ENCODE data around the gene EPS15.
"Not testable (repeated sequence)": the region's sequence is repeated elsewhere in the genome, so short reads cannot be mapped to it uniquely, and the experiment has no call there.

Gene EPS15

GRCh38 chr1:51472359-51472758 lies 46.7 kb downstream of the EPS15 start:
- H3K4me3 ChIP-seq (ENCODE audit: low read depth, low read length) = no peak overlapping the region
- TF ChIP-seq, protein P1, sequence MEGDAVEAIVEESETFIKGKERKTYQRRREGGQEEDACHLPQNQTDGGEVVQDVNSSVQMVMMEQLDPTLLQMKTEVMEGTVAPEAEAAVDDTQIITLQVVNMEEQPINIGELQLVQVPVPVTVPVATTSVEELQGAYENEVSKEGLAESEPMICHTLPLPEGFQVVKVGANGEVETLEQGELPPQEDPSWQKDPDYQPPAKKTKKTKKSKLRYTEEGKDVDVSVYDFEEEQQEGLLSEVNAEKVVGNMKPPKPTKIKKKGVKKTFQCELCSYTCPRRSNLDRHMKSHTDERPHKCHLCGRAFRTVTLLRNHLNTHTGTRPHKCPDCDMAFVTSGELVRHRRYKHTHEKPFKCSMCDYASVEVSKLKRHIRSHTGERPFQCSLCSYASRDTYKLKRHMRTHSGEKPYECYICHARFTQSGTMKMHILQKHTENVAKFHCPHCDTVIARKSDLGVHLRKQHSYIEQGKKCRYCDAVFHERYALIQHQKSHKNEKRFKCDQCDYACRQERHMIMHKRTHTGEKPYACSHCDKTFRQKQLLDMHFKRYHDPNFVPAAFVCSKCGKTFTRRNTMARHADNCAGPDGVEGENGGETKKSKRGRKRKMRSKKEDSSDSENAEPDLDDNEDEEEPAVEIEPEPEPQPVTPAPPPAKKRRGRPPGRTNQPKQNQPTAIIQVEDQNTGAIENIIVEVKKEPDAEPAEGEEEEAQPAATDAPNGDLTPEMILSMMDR (IDR thresholded peaks at IDR 0.05; ENCODE audit: borderline replicate concordance, insufficient read depth, low read depth, low read length) = no peak

- TF ChIP-seq, protein P1 (IDR thresholded peaks at IDR 0.05; ENCODE audit: borderline replicate concordance, insufficient read depth, low read depth, low read length) = no peak
- H3K4me3 ChIP-seq (ENCODE audit: low read depth, low read length) = no peak overlapping the region
These were observed 49.5 kb downstream of the EPS15 start for GRCh38 chr1:51469518-51469917.

- TF ChIP-seq, protein P1 (IDR thresholded peaks at IDR 0.05; ENCODE audit: borderline replicate concordance, insufficient read depth, low read depth, low read length) = no peak
- H3K4me3 ChIP-seq (ENCODE audit: low read depth, low read length) = no peak overlapping the region
These were observed 54.2 kb downstream of the EPS15 start for GRCh38 chr1:51464828-51465227.

- H3K4me3 ChIP-seq (ENCODE audit: low read depth, low read length) = no peak overlapping the region
- TF ChIP-seq, protein P1 (IDR thresholded peaks at IDR 0.05; ENCODE audit: borderline replicate concordance, insufficient read depth, low read depth, low read length) = no peak
These were observed 55.5 kb downstream of the EPS15 start for GRCh38 chr1:51463561-51463960.

DNA sequence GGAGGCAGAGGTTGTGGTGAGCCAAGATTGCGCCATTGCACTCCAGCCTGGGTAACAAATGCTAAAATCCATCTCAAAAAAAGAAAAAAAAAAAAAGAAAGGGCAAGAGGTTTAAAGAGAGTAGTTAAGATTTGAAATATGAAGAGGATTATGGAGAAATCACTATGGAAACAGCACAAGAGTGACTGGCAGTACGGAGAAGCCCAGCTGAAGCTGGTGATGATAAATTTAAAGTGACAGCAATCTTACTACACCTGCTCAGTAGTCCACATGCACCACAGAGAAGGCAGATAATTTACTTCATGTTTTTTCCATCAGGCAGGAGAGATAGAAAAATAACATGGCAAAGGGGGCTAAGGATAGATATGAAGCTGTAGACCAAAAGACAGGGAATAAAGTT lies 56.8 kb downstream of the EPS15 start:
- H3K4me3 ChIP-seq (ENCODE audit: low read depth, low read length) = not testable (repeated sequence)

DNA sequence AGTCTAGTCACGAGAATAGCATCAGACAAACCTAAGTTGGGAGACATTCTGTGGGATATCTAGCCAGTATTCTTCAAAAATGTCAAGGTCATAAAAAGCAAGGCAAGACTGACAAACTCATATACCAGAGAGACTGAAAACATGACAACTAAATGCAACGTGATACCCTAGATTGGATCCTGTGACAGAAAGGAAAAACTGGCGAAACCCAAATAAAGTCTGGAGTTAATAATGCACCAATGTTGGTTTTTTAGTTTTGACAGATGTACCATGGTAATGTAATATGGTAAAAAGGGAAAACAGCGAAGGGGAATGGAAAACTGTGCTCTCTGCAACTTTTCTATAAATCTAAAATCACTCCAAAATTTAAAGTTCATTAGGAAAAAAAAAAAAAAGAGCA lies 64.5 kb downstream of the EPS15 start:
- TF ChIP-seq, protein P1 (IDR thresholded peaks at IDR 0.05; ENCODE audit: borderline replicate concordance, insufficient read depth, low read depth, low read length) = no peak
- H3K4me3 ChIP-seq (ENCODE audit: low read depth, low read length) = no peak overlapping the region

- H3K4me3 ChIP-seq (ENCODE audit: low read depth, low read length) = no peak overlapping the region
- TF ChIP-seq, protein P1 (IDR thresholded peaks at IDR 0.05; ENCODE audit: borderline replicate concordance, insufficient read depth, low read depth, low read length) = no peak
These were observed 66.1 kb downstream of the EPS15 start for GRCh38 chr1:51453010-51453409.

- not testable (repeated sequence) for H3K4me3 ChIP-seq (ENCODE audit: low read depth, low read length)
These were observed 70.1 kb downstream of the EPS15 start for GRCh38 chr1:51448844-51449454.

All from GM12875 (cell line).